ENCODE data around the gene MYLK3. TPM values are rescaled to one million over a fixed set of nuclear protein-coding genes. Genes with fewer than 3 reads are reported as not detected.

MYLK3 gene
- total RNA-seq, 1 donor from 2014 or later = not detected

- Histone ChIP-seq H3K36me3 (ENCODE audit: control insufficient read depth, insufficient read depth, low read length) (no peaks in the 10 kb centered on the region), H3K27me3 (ENCODE audit: control insufficient read depth, insufficient read depth, low read length) (peaks cover 2% of the 10 kb centered on the region), H3K4me3 (ENCODE audit: low read depth, low read length) (no peak overlapping the region)
- no peak for TF ChIP-seq CTCF (IDR thresholded peaks at IDR 0.05; ENCODE audit: insufficient read depth, low read length, poor library complexity, severe bottlenecking)
- peak; percentile 28 for DNase-seq (ENCODE audit: low read depth)
Measured at GRCh38 chr16:46765050-46765449, 16.9 kb upstream of the MYLK3 start.

- Histone ChIP-seq H3K27me3 (ENCODE audit: control insufficient read depth, insufficient read depth, low read length) (peaks cover 13% of the 10 kb centered on the region), H3K36me3 (ENCODE audit: control insufficient read depth, insufficient read depth, low read length) (no peaks in the 10 kb centered on the region), H3K4me3 (ENCODE audit: low read depth, low read length) (no peak overlapping the region)
- DNase-seq (ENCODE audit: low read depth) = no peak
- TF ChIP-seq CTCF (IDR thresholded peaks at IDR 0.05; ENCODE audit: insufficient read depth, low read length, poor library complexity, severe bottlenecking) = no peak
Measured at GRCh38 chr16:46763147-46763546, 15.0 kb upstream of the MYLK3 start.

GRCh38 chr16:46762583-46762982 is 14.4 kb upstream of the MYLK3 start:
- TF ChIP-seq CTCF (IDR thresholded peaks at IDR 0.05; ENCODE audit: insufficient read depth, low read length, poor library complexity, severe bottlenecking) = no peak
- no peak overlapping the region for H3K4me3 ChIP-seq (ENCODE audit: low read depth, low read length)
- peaks cover 18% of the 10 kb centered on the region for H3K27me3 ChIP-seq (ENCODE audit: control insufficient read depth, insufficient read depth, low read length)
- H3K36me3 ChIP-seq (ENCODE audit: control insufficient read depth, insufficient read depth, low read length) = no peaks in the 10 kb centered on the region
- no peak for DNase-seq (ENCODE audit: low read depth)

- no peak for DNase-seq (ENCODE audit: low read depth)
- H3K27me3 ChIP-seq (ENCODE audit: control insufficient read depth, insufficient read depth, low read length) = peaks cover 25% of the 10 kb centered on the region
- no peak for TF ChIP-seq CTCF (IDR thresholded peaks at IDR 0.05; ENCODE audit: insufficient read depth, low read length, poor library complexity, severe bottlenecking)
- no peak overlapping the region for H3K4me3 ChIP-seq (ENCODE audit: low read depth, low read length)
- H3K36me3 ChIP-seq (ENCODE audit: control insufficient read depth, insufficient read depth, low read length) = no peaks in the 10 kb centered on the region
Measured at GRCh38 chr16:46759309-46759708, 11.2 kb upstream of the MYLK3 start.

GRCh38 chr16:46757339-46758050 is 9.4 kb upstream of the MYLK3 start:
- no peak for DNase-seq (ENCODE audit: low read depth)
- no peaks in the 10 kb centered on the region for H3K36me3 ChIP-seq (ENCODE audit: control insufficient read depth, insufficient read depth, low read length)
- peaks cover 23% of the 10 kb centered on the region for H3K27me3 ChIP-seq (ENCODE audit: control insufficient read depth, insufficient read depth, low read length)
- TF ChIP-seq CTCF (IDR thresholded peaks at IDR 0.05; ENCODE audit: insufficient read depth, low read length, poor library complexity, severe bottlenecking) = no peak
- no peak overlapping the region for H3K4me3 ChIP-seq (ENCODE audit: low read depth, low read length)

GRCh38 chr16:46756772-46757171 is 8.6 kb upstream of the MYLK3 start:
- Histone ChIP-seq H3K36me3 (ENCODE audit: control insufficient read depth, insufficient read depth, low read length) (no peaks in the 10 kb centered on the region), H3K27me3 (ENCODE audit: control insufficient read depth, insufficient read depth, low read length) (peaks cover 23% of the 10 kb centered on the region), H3K4me3 (ENCODE audit: low read depth, low read length) (no peak overlapping the region)
- TF ChIP-seq CTCF (IDR thresholded peaks at IDR 0.05; ENCODE audit: insufficient read depth, low read length, poor library complexity, severe bottlenecking) = no peak
- DNase-seq (ENCODE audit: low read depth) = no peak

All from kidney epithelial cell (primary cell).